T-cell (primary cell): ENCODE data around the gene POLR3G. TPM values are rescaled to one million over a fixed set of nuclear protein-coding genes. Genes with fewer than 3 reads are reported as not detected.

Experiments
- ATAC-seq, 4 experiments: fragments of 200-7000 bp in 3 of 4; fragments of 150-1000 bp in 1 of 4; cut with Tn5 transposase; replicated peaks in 1 of 4; 1 replicate in 3 of 4; 2 replicates in 1 of 4; pipeline ENCODE4 v1.10.0; 2021; ENCODE audit warnings: moderate library complexity in 3 of 4, mild to moderate bottlenecking in 2 of 4, moderate number of reproducible peaks in 1 of 4
- CTCF ChIA-PET, 2 donors: fragments of 300-600 bp; sonication (Branson Sonifier 250); formaldehyde crosslinking; loops; one replicate each; lab custom pipeline; 2022; ENCODE audit warnings: antibody characterized with exemption in 2 of 2; lab: Charles Lee
- POLR2A ChIA-PET, 2 donors: fragments of 300-600 bp; sonication (Branson Sonifier 250); formaldehyde crosslinking; loops; one replicate each; lab custom pipeline; 2022; ENCODE audit warnings: antibody characterized with exemption in 2 of 2; lab: Charles Lee
- DNase-seq, 35 experiments: peaks; one replicate each; pipeline versions ENCODE4 v3.0.0 to v3.0.0-alpha.2; 2013 to 2023
- H3K27ac ChIP-seq: one replicate; pipeline ENCODE4 v1.5.1; 2013; ENCODE audit warnings: low read length
- H3K27me3 ChIP-seq, 2 experiments: replicated peaks in 1 of 2; 1 replicate in 1 of 2; 2 replicates in 1 of 2; pipeline versions ENCODE4 v1.6.1 to v1.7.0; 2013; ENCODE audit warnings: low read length in 1 of 2, mixed read lengths in 1 of 2; ENCODE audit not compliant: control insufficient read depth in 2 of 2, insufficient read depth in 2 of 2; ENCODE audit errors: extremely low read depth in 1 of 2
- H3K36me3 ChIP-seq, 2 donors: 1 replicate in 1 of 2; 2 replicates in 1 of 2; pipeline versions ENCODE4 v1.6.1 to v1.7.0; 2013; ENCODE audit warnings: low read length in 1 of 2; ENCODE audit not compliant: control insufficient read depth in 2 of 2, insufficient read depth in 1 of 2; ENCODE audit errors: extremely low read depth in 1 of 2
- H3K4me1 ChIP-seq, 2 experiments: 1 replicate in 1 of 2; 2 replicates in 1 of 2; pipeline versions ENCODE4 v1.6.1 to v1.7.0; 2013; ENCODE audit warnings: low read length in 2 of 2, mixed read lengths in 1 of 2; ENCODE audit not compliant: insufficient read depth in 2 of 2, control insufficient read depth in 1 of 2; ENCODE audit errors: extremely low read depth in 1 of 2
- H3K4me3 ChIP-seq, 2 donors: 1 replicate in 1 of 2; 2 replicates in 1 of 2; pipeline versions ENCODE4 v1.5.1 to v1.7.0; 2013; ENCODE audit warnings: mild to moderate bottlenecking in 2 of 2, low read length in 1 of 2, moderate library complexity in 1 of 2; ENCODE audit not compliant: control insufficient read depth in 1 of 2; ENCODE audit errors: extremely low read depth in 1 of 2
- H3K9me3 ChIP-seq: 2 replicates; pipeline ENCODE4 v1.7.0; 2013
- H3K27ac Mint-ChIP-seq, 2 donors: one replicate each; pipeline ENCODE4 v1.8.0; 2020 to 2021; ENCODE audit warnings: mild to moderate bottlenecking in 2 of 2, mixed read lengths in 2 of 2
- H3K27me3 Mint-ChIP-seq, 2 donors: one replicate each; pipeline ENCODE4 v1.8.0; 2021 to 2022; ENCODE audit warnings: mixed read lengths in 2 of 2
- H3K36me3 Mint-ChIP-seq: one replicate; pipeline ENCODE4 v1.8.0; 2021; ENCODE audit warnings: mixed read lengths
- H3K4me1 Mint-ChIP-seq, 3 donors: one replicate each; pipeline ENCODE4 v1.8.0; 2020 to 2022; ENCODE audit warnings: mixed read lengths in 3 of 3, mild to moderate bottlenecking in 1 of 3
- H3K4me3 Mint-ChIP-seq, 3 donors: one replicate each; pipeline ENCODE4 v1.8.0; 2020 to 2022; ENCODE audit warnings: mild to moderate bottlenecking in 3 of 3, mixed read lengths in 3 of 3, moderate library complexity in 3 of 3
- H3K9me3 Mint-ChIP-seq, 3 donors: one replicate each; pipeline ENCODE4 v1.8.0; 2020 to 2022; ENCODE audit warnings: mixed read lengths in 3 of 3
- WGBS: methylation state at CpG from one replicate; pipeline ENCODE4 v1.1.5; 2013; ENCODE audit warnings: missing lambda C conversion rate; ENCODE audit not compliant: insufficient coverage; 5-methylcytosine and 5-hydroxymethylcytosine counted together
- total RNA-seq, 35 experiments: library from RNA in 6 of 35; stranded (reverse) in 6 of 35; fragments of 120-200 nt in 1 of 35; gene quantifications; one replicate each; pipeline versions ENCODE4 v1.2.1 to v1.2.4 and lab custom pipeline; 2013 to 2026

Gene POLR3G
- total RNA-seq, 5 donors from 2014 or later (not counting 1 experiment from before 2014, with no cell fraction given) = 0.84 to 2.3 (median 1.6) TPM

DNA sequence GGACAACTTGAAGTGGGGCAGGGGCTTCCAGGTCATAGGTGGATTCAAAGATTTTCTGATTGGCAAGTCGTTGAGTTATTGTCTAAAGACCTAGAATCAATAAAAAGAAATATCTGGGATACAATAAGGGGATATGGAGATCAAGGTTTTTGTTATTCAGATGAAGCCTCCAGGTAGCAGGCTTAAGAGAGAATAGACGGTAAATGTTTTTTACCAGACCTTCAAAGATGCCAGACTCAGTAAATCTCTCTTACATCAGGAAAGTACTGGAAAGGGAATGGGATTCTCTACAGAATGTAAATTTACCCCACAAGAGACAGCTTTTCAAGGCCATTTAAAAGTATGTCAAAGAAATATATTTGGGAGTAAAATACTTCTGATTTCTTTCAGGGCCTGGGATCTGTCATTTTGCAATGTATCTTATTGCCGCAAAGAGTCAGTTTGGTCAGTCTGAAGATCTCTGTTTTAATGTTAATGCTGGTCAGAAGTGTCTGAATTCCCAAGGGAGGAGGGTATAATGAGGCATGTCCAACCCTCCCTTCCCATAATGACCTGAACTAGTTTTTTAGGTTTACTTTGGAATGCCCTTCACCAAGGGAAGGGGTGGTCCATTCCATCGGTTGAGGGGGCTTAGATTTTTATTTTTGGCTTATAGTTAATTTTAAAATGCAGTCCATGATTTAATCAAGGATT is 68.3 kb downstream of the POLR3G start:
- Histone ChIP-seq H3K4me1 (no peaks in the 10 kb centered on the region), H3K9me3 (no peaks in the 10 kb centered on the region), H3K4me3 (no peak overlapping the region), H3K36me3 (no peaks in the 10 kb centered on the region), H3K27me3 (no peaks in the 10 kb centered on the region), H3K27ac (no peak overlapping the region)
- Mint-ChIP-seq H3K9me3 (no peaks in the 10 kb centered on the region), H3K4me3 (no peak overlapping the region), H3K4me1 (no peaks in the 10 kb centered on the region), H3K27me3 (peaks cover 26 to 35% of the 10 kb centered on the region in 2 donors), H3K36me3 (no peaks in the 10 kb centered on the region), H3K27ac (no peak overlapping the region)
- POLR2A ChIA-PET = no interaction called here
- DNase-seq = no peak
- no CpG with 5 or more reads among the region's 4 CpGs for WGBS
- CTCF ChIA-PET = no interaction called here
- no peak for ATAC-seq

DNA sequence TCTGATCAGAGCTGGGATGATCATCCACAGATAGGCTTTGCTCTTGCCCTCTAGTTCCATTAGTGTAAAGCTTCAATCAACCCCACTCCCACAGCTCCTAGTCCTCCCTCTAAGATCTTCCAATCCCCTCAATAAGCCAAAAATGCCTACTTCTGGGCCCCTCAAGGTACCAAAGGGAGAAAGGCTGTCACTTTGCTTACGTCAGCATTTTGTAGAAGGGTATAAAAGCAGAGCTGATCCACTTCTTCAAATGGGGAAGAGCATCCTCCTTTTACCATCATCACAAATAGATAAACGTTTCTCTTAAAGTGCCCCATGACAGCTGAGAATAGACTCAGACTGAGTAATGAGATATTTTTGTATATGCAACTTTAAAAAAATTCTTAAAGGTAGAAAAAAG is 70.8 kb downstream of the POLR3G start:
- Histone ChIP-seq H3K4me3 (no peak overlapping the region), H3K27ac (no peak overlapping the region), H3K9me3 (no peaks in the 10 kb centered on the region), H3K27me3 (peaks cover 0 to 6% of the 10 kb centered on the region in 2 experiments), H3K4me1 (no peaks in the 10 kb centered on the region), H3K36me3 (no peaks in the 10 kb centered on the region)
- ChIA-PET CTCF (no interaction called here), POLR2A (no interaction called here)
- Mint-ChIP-seq H3K36me3 (no peaks in the 10 kb centered on the region), H3K27me3 (peaks cover 26% of the 10 kb centered on the region in 2 donors), H3K4me3 (no peak overlapping the region), H3K4me1 (no peaks in the 10 kb centered on the region), H3K9me3 (no peaks in the 10 kb centered on the region), H3K27ac (no peak overlapping the region)
- DNase-seq = no peak
- no peak for ATAC-seq
- WGBS = no CpG with 5 or more reads among the region's 2 CpGs

GRCh38 chr5:90546216-90546837 is 71.7 kb downstream of the POLR3G start:
- ChIA-PET CTCF (no interaction called here), POLR2A (no interaction called here)
- Histone ChIP-seq H3K4me1 (no peaks in the 10 kb centered on the region), H3K4me3 (no peak overlapping the region), H3K27me3 (peaks cover 0 to 9% of the 10 kb centered on the region in 2 experiments), H3K36me3 (no peaks in the 10 kb centered on the region), H3K27ac (no peak overlapping the region), H3K9me3 (no peaks in the 10 kb centered on the region)
- no CpG with 5 or more reads among the region's 4 CpGs for WGBS
- Mint-ChIP-seq H3K36me3 (no peaks in the 10 kb centered on the region), H3K4me1 (no peaks in the 10 kb centered on the region), H3K27me3 (peaks cover 26 to 27% of the 10 kb centered on the region in 2 donors), H3K9me3 (no peaks in the 10 kb centered on the region), H3K27ac (no peak overlapping the region), H3K4me3 (no peak overlapping the region)
- DNase-seq (no peak), ATAC-seq (no peak)

- CTCF ChIA-PET = no interaction called here
- POLR2A ChIA-PET = no interaction called here
- WGBS = no CpG with 5 or more reads among the region's 1 CpG
Measured at GRCh38 chr5:90547072-90547536, 72.4 kb downstream of the POLR3G start.

GRCh38 chr5:90548069-90548593 is 73.5 kb downstream of the POLR3G start:
- DNase-seq (no peak), ATAC-seq (no peak)
- Mint-ChIP-seq H3K9me3 (no peaks in the 10 kb centered on the region), H3K4me1 (no peaks in the 10 kb centered on the region), H3K4me3 (no peak overlapping the region), H3K36me3 (no peaks in the 10 kb centered on the region), H3K27ac (no peak overlapping the region), H3K27me3 (peaks cover 31 to 37% of the 10 kb centered on the region in 2 donors)
- H3K4me3 ChIP-seq = no peak overlapping the region
- H3K9me3 ChIP-seq = no peaks in the 10 kb centered on the region
- peaks cover 0 to 12% of the 10 kb centered on the region in 2 experiments for H3K27me3 ChIP-seq
- no peaks in the 10 kb centered on the region for H3K4me1 ChIP-seq
- no peak overlapping the region for H3K27ac ChIP-seq
- 62% methylated on average over 3 of the region's 5 CpGs for WGBS
- ChIA-PET CTCF (no interaction called here), POLR2A (no interaction called here)
- H3K36me3 ChIP-seq = no peaks in the 10 kb centered on the region

More at GRCh38 chr5:90547072-90547536, 72.4 kb downstream of the POLR3G start:
- ATAC-seq (no peak), DNase-seq (no peak)
- Histone ChIP-seq H3K9me3 (no peaks in the 10 kb centered on the region), H3K27me3 (peaks cover 0 to 12% of the 10 kb centered on the region in 2 experiments), H3K27ac (no peak overlapping the region), H3K4me1 (no peaks in the 10 kb centered on the region), H3K36me3 (no peaks in the 10 kb centered on the region), H3K4me3 (no peak overlapping the region)
- no peaks in the 10 kb centered on the region for H3K36me3 Mint-ChIP-seq
- no peaks in the 10 kb centered on the region for H3K4me1 Mint-ChIP-seq
- H3K27ac Mint-ChIP-seq = no peak overlapping the region
- no peaks in the 10 kb centered on the region for H3K9me3 Mint-ChIP-seq
- H3K4me3 Mint-ChIP-seq = no peak overlapping the region
- peaks cover 30 to 32% of the 10 kb centered on the region in 2 donors for H3K27me3 Mint-ChIP-seq

DNA sequence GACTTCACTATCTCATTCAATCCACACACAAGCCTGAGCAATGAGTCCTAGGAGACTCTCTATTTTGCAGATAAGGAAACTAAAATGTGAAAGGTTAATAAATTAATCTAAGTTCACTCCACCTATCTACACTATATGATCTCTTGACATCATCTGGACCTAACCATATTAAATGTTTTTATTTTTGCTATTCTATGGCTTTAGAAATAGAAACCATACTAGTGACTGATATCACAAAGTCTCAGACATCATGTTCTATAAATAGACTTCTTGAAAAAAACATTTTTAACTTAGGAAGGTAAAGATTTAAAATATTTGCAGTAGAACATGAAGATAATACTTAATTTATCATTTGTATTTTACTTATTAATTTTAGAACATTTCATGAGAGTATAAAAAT is 74.6 kb downstream of the POLR3G start:
- Histone ChIP-seq H3K4me3 (no peak overlapping the region), H3K4me1 (no peaks in the 10 kb centered on the region), H3K36me3 (no peaks in the 10 kb centered on the region), H3K9me3 (no peaks in the 10 kb centered on the region), H3K27ac (no peak overlapping the region), H3K27me3 (peaks cover 0 to 12% of the 10 kb centered on the region in 2 experiments)
- no peaks in the 10 kb centered on the region for H3K9me3 Mint-ChIP-seq
- ATAC-seq (no peak), DNase-seq (no peak)
- POLR2A ChIA-PET = no interaction called here
- no peaks in the 10 kb centered on the region for H3K36me3 Mint-ChIP-seq
- no peak overlapping the region for H3K4me3 Mint-ChIP-seq
- peaks cover 28 to 31% of the 10 kb centered on the region in 2 donors for H3K27me3 Mint-ChIP-seq
- no peaks in the 10 kb centered on the region for H3K4me1 Mint-ChIP-seq
- CTCF ChIA-PET = no interaction called here
- H3K27ac Mint-ChIP-seq = no peak overlapping the region
